GM12878 (cell line): ENCODE results near the gene SH2D5. TPM values are rescaled to one million over a fixed set of nuclear protein-coding genes. Genes with fewer than 3 reads are reported as not detected.

Experiments used
- ATAC-seq: fragments of 200-7000 bp; cut with Tn5 transposase; 3 replicates; pipeline ENCODE4 v1.9.1; 2020; ENCODE audit warnings: mild to moderate bottlenecking, moderate library complexity
- BruUV-seq: library from RNA; stranded (reverse); fragments of 400-500 nt; replicated peaks from 2 replicates; lab custom pipeline; 2021; lab: Mats Ljungman, UMichigan
- CTCF ChIA-PET: fragments of 300-600 bp; sonication (Branson Sonifier 250); formaldehyde crosslinking; extraction: SDS; loops from one replicate; lab custom pipeline; 2021; ENCODE audit warnings: inconsistent platforms; lab: Yijun Ruan, JAX
- POLR2A ChIA-PET: fragments of 350-600 bp; formaldehyde crosslinking; extraction: SDS; loops from one replicate; lab custom pipeline; 2021; ENCODE audit warnings: inconsistent platforms; lab: Charles Lee
- RAD21 ChIA-PET: fragments of 300-600 bp; sonication (Branson Sonifier 250); formaldehyde crosslinking; loops from one replicate; lab custom pipeline; 2023; ENCODE audit warnings: antibody characterized with exemption; ENCODE audit not compliant: unreplicated experiment; lab: Charles Lee
- SMC1A ChIA-PET: fragments of 300-600 bp; sonication (Branson Sonifier 250); formaldehyde crosslinking; loops from one replicate; lab custom pipeline; 2023; ENCODE audit not compliant: unreplicated experiment, uncharacterized antibody; lab: Charles Lee
- DNase-seq: peaks from one replicate; pipeline ENCODE4 v3.0.0-alpha.2; 2011; ENCODE audit warnings: low read depth, low spot score
- FAIRE-seq: peaks from 3 replicates; lab custom pipeline; 2011; peaks lifted over from hg19 to GRCh38; lab: Jason Lieb, UNC
- H2AFZ ChIP-seq: 2 replicates; pipeline ENCODE4 v1.6.0; 2011; ENCODE audit warnings: low read depth, low read length, control low read depth; ENCODE audit not compliant: control insufficient read depth
- H3K27ac ChIP-seq: 2 replicates; pipeline ENCODE4 v1.5.1; 2011; ENCODE audit warnings: control low read depth; ENCODE audit not compliant: control insufficient read depth, insufficient read depth
- H3K27me3 ChIP-seq, 2 experiments: replicated peaks in 1 of 2; 2 replicates each; pipeline versions ENCODE4 v1.6.0 to v1.6.1; 2011; ENCODE audit warnings: low read length in 1 of 2; ENCODE audit not compliant: control insufficient read depth in 2 of 2, insufficient read depth in 2 of 2
- H3K36me3 ChIP-seq, 2 experiments: 2 replicates each; pipeline ENCODE4 v1.5.1; 2011; ENCODE audit warnings: low read length in 1 of 2; ENCODE audit not compliant: control insufficient read depth in 2 of 2, insufficient read depth in 2 of 2
- H3K4me1 ChIP-seq: 2 replicates; pipeline ENCODE4 v1.6.1; 2011; ENCODE audit warnings: mild to moderate bottlenecking, low read length, moderate library complexity, mixed read lengths; ENCODE audit not compliant: control insufficient read depth, insufficient read depth
- H3K4me2 ChIP-seq: 2 replicates; pipeline ENCODE4 v1.6.0; 2011; ENCODE audit warnings: control low read depth; ENCODE audit not compliant: control insufficient read depth, insufficient read depth
- H3K4me3 ChIP-seq: fragments of 200-600 bp; sonication (generic); 2 replicates; pipeline ENCODE4 v1.5.1; 2016
- H3K79me2 ChIP-seq: 2 replicates; pipeline ENCODE4 v1.6.0; 2011; ENCODE audit warnings: low read length; ENCODE audit not compliant: control insufficient read depth, insufficient read depth
- H3K9ac ChIP-seq: 2 replicates; pipeline ENCODE4 v1.8.0; 2011; ENCODE audit warnings: low read length, control low read depth, mixed read lengths; ENCODE audit not compliant: control insufficient read depth, insufficient read depth
- H3K9me3 ChIP-seq: replicated peaks from 3 replicates; pipeline ENCODE4 v1.5.1; 2011; ENCODE audit warnings: mild to moderate bottlenecking, low read length; ENCODE audit not compliant: control insufficient read depth, insufficient read depth
- H4K20me1 ChIP-seq: 2 replicates; pipeline ENCODE4 v1.6.0; 2011; ENCODE audit not compliant: control insufficient read depth, insufficient read depth
- ATF2 ChIP-seq: IDR thresholded peaks from 2 replicates; pipeline ENCODE4 v1.6.1; 2012; ENCODE audit warnings: low read length, inconsistent platforms
- ETV6 ChIP-seq, 2 experiments: fragments of 450-650 bp in 1 of 2; IDR thresholded peaks in 1 of 2; conservative IDR thresholded peaks in 1 of 2; 2 replicates each; pipeline ENCODE4 v1.6.1; 2014; ENCODE audit warnings: antibody characterized with exemption in 1 of 2, borderline replicate concordance in 1 of 2, low read depth in 1 of 2, mild to moderate bottlenecking in 1 of 2, moderate library complexity in 1 of 2
- FOXK2 ChIP-seq: fragments of 450-650 bp; IDR thresholded peaks from 2 replicates; pipeline ENCODE4 v1.6.1; 2017; ENCODE audit warnings: mild to moderate bottlenecking, moderate library complexity
- HDGF ChIP-seq: fragments of 450-650 bp; IDR thresholded peaks from 2 replicates; pipeline ENCODE4 v1.6.1; 2016; ENCODE audit warnings: antibody characterized with exemption
- MTA2 ChIP-seq: fragments of 450-650 bp; IDR thresholded peaks from 2 replicates; pipeline ENCODE4 v1.6.1; 2016; ENCODE audit warnings: low read depth, mild to moderate bottlenecking, moderate library complexity
- NFIC ChIP-seq: IDR thresholded peaks from 2 replicates; pipeline ENCODE4 v1.6.1; 2012; ENCODE audit warnings: low read depth, mild to moderate bottlenecking, inconsistent platforms, low read length, moderate library complexity
- NFXL1 ChIP-seq: fragments of 450-650 bp; IDR thresholded peaks from 2 replicates; pipeline ENCODE4 v1.6.1; 2017; ENCODE audit warnings: antibody characterized with exemption, mild to moderate bottlenecking, borderline replicate concordance
- NFYA ChIP-seq: IDR thresholded peaks from 2 replicates; pipeline ENCODE4 v1.6.1; 2011; ENCODE audit warnings: low read depth, mild to moderate bottlenecking, low read length, improper control_type of control experiment, borderline replicate concordance
- RB1 ChIP-seq: fragments of 450-650 bp; formaldehyde crosslinking; IDR thresholded peaks from 2 replicates; pipeline ENCODE4 v1.6.1; 2017; ENCODE audit warnings: mild to moderate bottlenecking, borderline replicate concordance
- RELA ChIP-seq: fragments of 450-650 bp; IDR thresholded peaks from 2 replicates; pipeline ENCODE4 v1.8.0; 2014; ENCODE audit warnings: borderline replicate concordance; ENCODE audit not compliant: partially characterized antibody
- RELB ChIP-seq: fragments of 450-650 bp; IDR thresholded peaks from 2 replicates; pipeline ENCODE4 v1.6.1; 2017; ENCODE audit warnings: low read depth, mild to moderate bottlenecking, moderate library complexity
- SMC3 ChIP-seq: IDR thresholded peaks from 2 replicates; pipeline ENCODE4 v1.6.1; 2011; ENCODE audit warnings: low read length, improper control_type of control experiment, borderline replicate concordance
- WGBS: methylation state at CpG from one replicate; pipeline ENCODE4 v1.1.6; 2016; ENCODE audit warnings: low lambda C conversion rate; ENCODE audit not compliant: insufficient replicate concordance, insufficient coverage; ENCODE audit errors: missing lambda C conversion rate; 5-methylcytosine and 5-hydroxymethylcytosine counted together
- in situ Hi-C: fragments of 300-500 bp; cut with MboI; formaldehyde crosslinking; loops from 9 replicates; pipeline ENCODE4 v1.14.3; 2018; ENCODE audit warnings: mixed read lengths
- intact Hi-C: fragments of 100-400 bp; cut with micrococcal nuclease; formaldehyde crosslinking; loops from one replicate; pipeline ENCODE4 v1.14.2; 2022; ENCODE audit not compliant: unreplicated experiment
- polyA plus RNA-seq, 11 experiments: library from polyadenylated mRNA; depleted of rRNA in 4 of 11; unstranded in 6 of 11; stranded (reverse) in 5 of 11; fragments of >200 nt; fragmentation: Nextera tagmentation in 4 of 11; fragmentation: Illumina TruSeq in 1 of 11; extraction: Ambion mirVana in 4 of 11; extraction: Trizol in 1 of 11; gene quantifications; 1 replicate in 1 of 11; 2 replicates in 10 of 11; pipeline versions ENCODE4 v1.2.1 to v1.2.3, GENCODE V29; 2011 to 2016; ENCODE audit warnings: inconsistent platforms in 2 of 11, missing spikeins in 2 of 11, low read depth in 1 of 11
- total RNA-seq, 4 experiments: library from RNA; depleted of rRNA in 3 of 4; stranded (reverse); fragments of >200 nt in 3 of 4; fragmentation: Illumina TruSeq in 1 of 4; extraction: Trizol in 1 of 4; gene quantifications; 2 replicates each; pipeline versions ENCODE4 v1.2.1 to v1.2.3, GENCODE V29; 2013 to 2021

The SH2D5 gene
- total and polyA plus RNA-seq, 10 of the 15 experiments (the other 5 are each of a cell fraction or from before 2014, with no cell fraction given) = 0.03 to 0.62 (median 0.20) TPM; not detected in 3

GRCh38 chr1:20775700-20776099, 43.2 kb upstream of the SH2D5 start:
- DNase-seq (no peak), FAIRE-seq (no peak), ATAC-seq (no peak)
- H3K36me3 ChIP-seq = peaks cover 5 to 55% of the 10 kb centered on the region in 2 experiments
- no peak overlapping the region for H3K27ac ChIP-seq
- BruUV-seq = no TSS peak
- TF ChIP-seq RB1 (no peak), NFYA (no peak), NFXL1 (no peak), ATF2 (no peak), HDGF (no peak), MTA2 (no peak), RELA (no peak), FOXK2 (no peak), SMC3 (no peak), NFIC (no peak), ETV6 (conservative IDR thresholded peaks at IDR 0.05 in 1 of 2, IDR thresholded peaks at IDR 0.05 in 1 of 2; ENCODE audit: borderline replicate concordance in 1 of 2, low read depth in 1 of 2) (no peak), RELB (no peak)
- H3K4me1 ChIP-seq = no peaks in the 10 kb centered on the region
- no peak overlapping the region for H2AFZ ChIP-seq
- intact Hi-C loops (no loop called here), in situ Hi-C loops (no loop called here)
- RAD21 ChIA-PET = no interaction called here
- WGBS = 59% methylated on average over 4 of the region's 4 CpGs
- H3K4me2 ChIP-seq = no peak overlapping the region
- H3K4me3 ChIP-seq = no peak overlapping the region
- peaks cover 3% of the 10 kb centered on the region for H4K20me1 ChIP-seq
- peaks cover 21% of the 10 kb centered on the region for H3K79me2 ChIP-seq
- H3K9ac ChIP-seq = no peak overlapping the region
- no peaks in the 10 kb centered on the region for H3K27me3 ChIP-seq
- POLR2A ChIA-PET = interaction anchor here (0.6 kb wide), 1 partner anchor 582 kb away, joined by 5 read pairs; no protein-coding TSS in a partner anchor
- H3K9me3 ChIP-seq = no peaks in the 10 kb centered on the region
- SMC1A ChIA-PET = no interaction called here
- CTCF ChIA-PET = interaction anchor here (1.3 to 1.9 kb wide), 2 partner anchors 79 to 420 kb away, joined by 4 read pairs; no protein-coding TSS in a partner anchor
